ENCODE measurements around the gene AATK. TPM values are rescaled to one million over a fixed set of nuclear protein-coding genes. Genes with fewer than 3 reads are reported as not detected.

The AATK gene
- total and polyA plus RNA-seq, 2 experiments from 2014 or later = 0.25 to 1.6 TPM

DNA sequence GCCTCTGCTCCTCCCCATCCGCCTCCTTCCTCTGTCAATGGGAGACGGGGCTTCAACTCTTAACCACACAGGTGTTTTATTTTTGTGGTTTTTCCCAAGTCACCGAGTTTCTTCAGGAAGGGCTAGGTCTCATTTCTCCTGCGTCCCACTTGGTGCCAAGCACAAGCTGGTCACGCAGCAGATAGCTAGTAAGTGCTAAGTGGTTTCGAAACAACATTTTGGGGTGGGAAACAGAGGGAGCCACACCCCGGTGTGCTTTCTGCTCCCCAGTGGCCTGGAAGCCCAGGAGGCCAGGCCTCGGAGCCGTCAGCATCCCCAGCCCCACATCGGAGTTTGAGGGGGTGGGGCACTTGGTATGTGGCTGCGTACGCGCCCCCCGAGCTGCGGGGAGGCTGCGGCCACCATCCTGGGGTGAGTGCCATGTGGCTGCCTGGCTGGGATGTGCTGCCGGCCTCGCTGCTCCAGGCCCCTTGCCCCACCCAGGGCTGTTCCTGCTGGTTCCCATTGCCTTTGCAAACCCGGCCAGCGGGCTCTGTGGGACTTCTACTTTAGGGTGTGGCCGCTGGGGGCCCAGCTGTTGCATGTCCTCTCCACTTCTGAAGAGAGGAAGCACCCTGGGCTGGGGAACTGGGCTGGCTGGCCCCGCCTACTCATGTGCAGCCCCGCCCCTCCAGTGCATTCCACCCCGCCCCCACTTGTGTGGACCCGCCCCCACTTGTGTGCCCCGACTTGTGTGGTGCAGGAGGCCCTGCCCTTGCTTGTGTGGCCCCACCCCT lies 75.5 kb downstream of the AATK start:
- Histone ChIP-seq H3K4me1 (ENCODE audit: insufficient read depth) (peaks cover 18% of the 10 kb centered on the region), H3K9me3 (ENCODE audit: low read depth) (no peaks in the 10 kb centered on the region), H3K9ac (peak overlapping the region; percentile 53; the same call in 1 of the 2 replicates), H4K20me1 (ENCODE audit: insufficient read depth) (no peaks in the 10 kb centered on the region), H3K27me3 (replicated peaks; ENCODE audit: insufficient read depth) (no peaks in the 10 kb centered on the region), H2AFZ (no peak overlapping the region), H3K27ac (no peak overlapping the region), H3K9me2 (ENCODE audit: insufficient read depth) (no peaks in the 10 kb centered on the region), H3K36me3 (ENCODE audit: low read depth) (no peaks in the 10 kb centered on the region), H3K4me3 (no peak overlapping the region), H3F3A (ENCODE audit: insufficient read depth) (0 out of 2 replicates have a peak, but pooled peaks cover 8% of the 10 kb centered on the region), H3K79me2 (ENCODE audit: insufficient read depth) (no peaks in the 10 kb centered on the region), H3K4me2 (ENCODE audit: unreplicated experiment) (no peak overlapping the region)
- TF ChIP-seq EZH2phosphoT487 (IDR thresholded peaks at IDR 0.05; ENCODE audit: insufficient read depth, low read depth) (no peak), EZH2 (IDR thresholded peaks at IDR 0.05; ENCODE audit: insufficient read depth, poor library complexity, severe bottlenecking) (no peak)
- 36 to 39% methylated on average over 19 to 21 of the region's 26 CpGs for WGBS, 2 experiments (ENCODE audit: low coverage in 1 of 2, low lambda C conversion rate in 2 of 2, missing lambda C conversion rate in 2 of 2)
- peak; percentile 63 for DNase-seq
- in situ Hi-C loops (cut with MboI) = no loop called here

GRCh38 chr17:81086789-81087551 lies 79.1 kb downstream of the AATK start:
- Histone ChIP-seq H3K4me1 (ENCODE audit: insufficient read depth) (peaks cover 5% of the 10 kb centered on the region; the same call in 1 of the 2 replicates), H3K27ac (no peak overlapping the region), H3K79me2 (ENCODE audit: insufficient read depth) (no peaks in the 10 kb centered on the region), H3K36me3 (ENCODE audit: low read depth) (no peaks in the 10 kb centered on the region), H3K27me3 (replicated peaks; ENCODE audit: insufficient read depth) (no peaks in the 10 kb centered on the region), H3K4me2 (ENCODE audit: unreplicated experiment) (no peak overlapping the region), H3K9me3 (ENCODE audit: low read depth) (no peaks in the 10 kb centered on the region), H4K20me1 (ENCODE audit: insufficient read depth) (no peaks in the 10 kb centered on the region), H3K4me3 (no peak overlapping the region), H2AFZ (no peak overlapping the region), H3K9ac (no peak overlapping the region), H3K9me2 (ENCODE audit: insufficient read depth) (no peaks in the 10 kb centered on the region), H3F3A (ENCODE audit: insufficient read depth) (no peaks in the 10 kb centered on the region)
- DNase-seq = no peak
- in situ Hi-C loops (cut with MboI) = no loop called here
- TF ChIP-seq EZH2phosphoT487 (IDR thresholded peaks at IDR 0.05; ENCODE audit: insufficient read depth, low read depth) (no peak), EZH2 (IDR thresholded peaks at IDR 0.05; ENCODE audit: insufficient read depth, poor library complexity, severe bottlenecking) (no peak)
- WGBS, 2 experiments (ENCODE audit: low coverage in 1 of 2, low lambda C conversion rate in 2 of 2, missing lambda C conversion rate in 2 of 2) = 94 to 97% methylated on average over 28 to 32 of the region's 32 CpGs

- H3K27ac ChIP-seq = no peak overlapping the region
Measured at GRCh38 chr17:81085420-81085911, 80.6 kb downstream of the AATK start.

GRCh38 chr17:81084680-81085419 lies 81.2 kb downstream of the AATK start:
- no peaks in the 10 kb centered on the region for H3K36me3 ChIP-seq (ENCODE audit: low read depth)
- in situ Hi-C loops (cut with MboI) = no loop called here

More at GRCh38 chr17:81085420-81085911, 80.6 kb downstream of the AATK start:
- Histone ChIP-seq H4K20me1 (ENCODE audit: insufficient read depth) (no peaks in the 10 kb centered on the region), H3K9me3 (ENCODE audit: low read depth) (no peaks in the 10 kb centered on the region), H3K79me2 (ENCODE audit: insufficient read depth) (no peaks in the 10 kb centered on the region), H2AFZ (no peak overlapping the region), H3K4me1 (ENCODE audit: insufficient read depth) (peaks cover 2% of the 10 kb centered on the region; the same call in 1 of the 2 replicates), H3F3A (ENCODE audit: insufficient read depth) (no peaks in the 10 kb centered on the region), H3K36me3 (ENCODE audit: low read depth) (no peaks in the 10 kb centered on the region), H3K4me2 (ENCODE audit: unreplicated experiment) (no peak overlapping the region), H3K9ac (no peak overlapping the region), H3K9me2 (ENCODE audit: insufficient read depth) (no peaks in the 10 kb centered on the region), H3K27me3 (replicated peaks; ENCODE audit: insufficient read depth) (no peaks in the 10 kb centered on the region), H3K4me3 (no peak overlapping the region)
- DNase-seq = no peak
- in situ Hi-C loops (cut with MboI) = no loop called here
- WGBS, 2 experiments (ENCODE audit: low coverage in 1 of 2, low lambda C conversion rate in 2 of 2, missing lambda C conversion rate in 2 of 2) = 67 to 68% methylated on average over 20 of the region's 20 CpGs
- TF ChIP-seq EZH2 (IDR thresholded peaks at IDR 0.05; ENCODE audit: insufficient read depth, poor library complexity, severe bottlenecking) (no peak), EZH2phosphoT487 (IDR thresholded peaks at IDR 0.05; ENCODE audit: insufficient read depth, low read depth) (no peak)

More at GRCh38 chr17:81084680-81085419, 81.2 kb downstream of the AATK start:
- no peak overlapping the region for H3K4me3 ChIP-seq
- H4K20me1 ChIP-seq (ENCODE audit: insufficient read depth) = no peaks in the 10 kb centered on the region
- DNase-seq = no peak
- no peaks in the 10 kb centered on the region for H3K4me1 ChIP-seq (ENCODE audit: insufficient read depth)
- H2AFZ ChIP-seq = no peak overlapping the region
- H3K27me3 ChIP-seq (replicated peaks; ENCODE audit: insufficient read depth) = no peaks in the 10 kb centered on the region
- WGBS, 2 experiments (ENCODE audit: low coverage in 1 of 2, low lambda C conversion rate in 2 of 2, missing lambda C conversion rate in 2 of 2) = 76 to 81% methylated on average over 24 to 26 of the region's 26 CpGs
- H3K27ac ChIP-seq = no peak overlapping the region
- no peak overlapping the region for H3K4me2 ChIP-seq (ENCODE audit: unreplicated experiment)
- H3K9me3 ChIP-seq (ENCODE audit: low read depth) = no peaks in the 10 kb centered on the region
- no peaks in the 10 kb centered on the region for H3K79me2 ChIP-seq (ENCODE audit: insufficient read depth)
- TF ChIP-seq EZH2 (IDR thresholded peaks at IDR 0.05; ENCODE audit: insufficient read depth, poor library complexity, severe bottlenecking) (no peak), EZH2phosphoT487 (IDR thresholded peaks at IDR 0.05; ENCODE audit: insufficient read depth, low read depth) (no peak)
- no peaks in the 10 kb centered on the region for H3K9me2 ChIP-seq (ENCODE audit: insufficient read depth)
- H3F3A ChIP-seq (ENCODE audit: insufficient read depth) = no peaks in the 10 kb centered on the region
- no peak overlapping the region for H3K9ac ChIP-seq
